Sigmoid colon (tissue), 4 donors: ENCODE results near the gene FAM83E.

Experiments used
- POLR2A ChIP-seq, 2 donors: fragments of 450-650 bp; IDR thresholded peaks; one replicate each; pipeline ENCODE4 v1.6.1; 2016; ENCODE audit warnings: antibody characterized with exemption in 2 of 2, mild to moderate bottlenecking in 2 of 2, moderate library complexity in 2 of 2
- POLR2AphosphoS5 ChIP-seq, 4 donors: sonication (generic); formaldehyde crosslinking; IDR thresholded peaks; one replicate each; pipeline ENCODE4 v1.6.1; 2017; ENCODE audit warnings: antibody characterized with exemption in 4 of 4
- TF ChIP-seq, protein P1 (sequence below), 4 experiments: fragments of 450-650 bp in 3 of 4; fragments of 200-600 bp in 1 of 4; IDR thresholded peaks; one replicate each; pipeline ENCODE4 v1.5.1; 2016 to 2019; ENCODE audit warnings: antibody characterized with exemption in 4 of 4, mild to moderate bottlenecking in 3 of 4, moderate library complexity in 2 of 4

DNA sequence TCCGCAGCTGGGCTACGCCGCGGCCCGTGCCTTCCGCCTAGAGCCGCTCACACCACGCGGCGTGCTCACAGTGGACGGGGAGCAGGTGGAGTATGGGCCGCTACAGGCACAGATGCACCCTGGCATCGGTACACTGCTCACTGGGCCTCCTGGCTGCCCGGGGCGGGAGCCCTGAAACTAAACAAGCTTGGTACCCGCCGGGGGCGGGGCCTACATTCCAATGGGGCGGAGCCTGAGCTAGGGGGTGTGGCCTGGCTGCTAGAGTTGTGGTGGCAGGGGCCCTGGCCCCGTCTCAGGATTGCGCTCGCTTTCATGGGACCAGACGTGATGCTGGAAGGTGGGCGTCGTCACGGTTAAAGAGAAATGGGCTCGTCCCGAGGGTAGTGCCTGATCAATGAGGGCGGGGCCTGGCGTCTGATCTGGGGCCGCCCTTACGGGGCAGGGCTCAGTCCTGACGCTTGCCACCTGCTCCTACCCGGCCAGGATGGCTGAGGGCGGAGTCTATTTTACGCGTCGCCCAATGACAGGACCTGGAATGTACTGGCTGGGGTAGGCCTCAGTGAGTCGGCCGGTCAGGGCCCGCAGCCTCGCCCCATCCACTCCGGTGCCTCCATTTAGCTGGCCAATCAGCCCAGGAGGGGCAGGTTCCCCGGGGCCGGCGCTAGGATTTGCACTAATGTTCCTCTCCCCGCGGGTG lies 14.9 kb upstream of the FAM83E start:
- TF ChIP-seq, protein P1, sequence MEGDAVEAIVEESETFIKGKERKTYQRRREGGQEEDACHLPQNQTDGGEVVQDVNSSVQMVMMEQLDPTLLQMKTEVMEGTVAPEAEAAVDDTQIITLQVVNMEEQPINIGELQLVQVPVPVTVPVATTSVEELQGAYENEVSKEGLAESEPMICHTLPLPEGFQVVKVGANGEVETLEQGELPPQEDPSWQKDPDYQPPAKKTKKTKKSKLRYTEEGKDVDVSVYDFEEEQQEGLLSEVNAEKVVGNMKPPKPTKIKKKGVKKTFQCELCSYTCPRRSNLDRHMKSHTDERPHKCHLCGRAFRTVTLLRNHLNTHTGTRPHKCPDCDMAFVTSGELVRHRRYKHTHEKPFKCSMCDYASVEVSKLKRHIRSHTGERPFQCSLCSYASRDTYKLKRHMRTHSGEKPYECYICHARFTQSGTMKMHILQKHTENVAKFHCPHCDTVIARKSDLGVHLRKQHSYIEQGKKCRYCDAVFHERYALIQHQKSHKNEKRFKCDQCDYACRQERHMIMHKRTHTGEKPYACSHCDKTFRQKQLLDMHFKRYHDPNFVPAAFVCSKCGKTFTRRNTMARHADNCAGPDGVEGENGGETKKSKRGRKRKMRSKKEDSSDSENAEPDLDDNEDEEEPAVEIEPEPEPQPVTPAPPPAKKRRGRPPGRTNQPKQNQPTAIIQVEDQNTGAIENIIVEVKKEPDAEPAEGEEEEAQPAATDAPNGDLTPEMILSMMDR (IDR thresholded peaks at IDR 0.05): no peak
- peak in 2 of 4 donors; percentile 23 to 37 for TF ChIP-seq POLR2AphosphoS5 (IDR thresholded peaks at IDR 0.05)
- TF ChIP-seq POLR2A (IDR thresholded peaks at IDR 0.05): peak in 1 of 2 donors; percentile 11
